SK-N-MC (cell line): Measurements from ENCODE around the gene NAGPA.

ENCODE experiments used
- EZH2 ChIP-seq: fragments of 200-600 bp; sonication (generic); IDR thresholded peaks from one replicate; pipeline ENCODE4 v1.6.1; 2017; ENCODE audit warnings: antibody characterized with exemption
- FOXP2 ChIP-seq: optimal IDR thresholded peaks from 2 replicates; pipeline ENCODE3; 2011; ENCODE audit warnings: mild to moderate bottlenecking, moderate library complexity; ENCODE audit not compliant: insufficient read depth; ENCODE audit errors: extremely low read length, control extremely low read depth
- POLR2AphosphoS5 ChIP-seq: IDR thresholded peaks from 2 replicates; pipeline ENCODE4 v1.6.1; 2012; ENCODE audit warnings: mild to moderate bottlenecking, low read depth, low read length, borderline replicate concordance

GRCh38 chr16:5030251-5030870 lies 3.4 kb downstream of the NAGPA start:
- no peak for TF ChIP-seq EZH2
- TF ChIP-seq POLR2AphosphoS5 = no peak
- no peak for TF ChIP-seq FOXP2
